ENCODE data around the gene SRPRA. TPM values are rescaled to one million over a fixed set of nuclear protein-coding genes. Genes with fewer than 3 reads are reported as not detected.

The SRPRA gene
- total RNA-seq, 1 donor, result 102 TPM

DNA sequence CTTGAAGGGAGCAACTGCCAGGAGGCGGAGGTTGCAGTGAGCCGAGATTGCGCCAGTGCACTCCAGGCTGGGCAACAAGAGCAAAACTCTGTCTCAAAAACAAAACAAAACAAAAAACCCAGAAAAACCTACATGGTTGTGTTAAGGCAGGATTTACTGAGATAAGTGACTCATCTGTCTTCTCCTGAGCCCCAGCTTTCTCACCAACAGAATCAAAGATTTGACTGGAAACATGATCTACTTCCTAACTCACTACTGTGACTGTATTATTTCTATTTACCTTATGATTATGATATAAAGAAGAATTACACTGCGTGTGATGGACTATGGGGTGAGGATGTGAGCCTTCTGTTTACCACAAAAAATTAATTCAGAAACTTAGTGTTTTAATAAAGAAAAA, 35.3 kb downstream of the SRPRA start:
- TF ChIP-seq, protein P1, sequence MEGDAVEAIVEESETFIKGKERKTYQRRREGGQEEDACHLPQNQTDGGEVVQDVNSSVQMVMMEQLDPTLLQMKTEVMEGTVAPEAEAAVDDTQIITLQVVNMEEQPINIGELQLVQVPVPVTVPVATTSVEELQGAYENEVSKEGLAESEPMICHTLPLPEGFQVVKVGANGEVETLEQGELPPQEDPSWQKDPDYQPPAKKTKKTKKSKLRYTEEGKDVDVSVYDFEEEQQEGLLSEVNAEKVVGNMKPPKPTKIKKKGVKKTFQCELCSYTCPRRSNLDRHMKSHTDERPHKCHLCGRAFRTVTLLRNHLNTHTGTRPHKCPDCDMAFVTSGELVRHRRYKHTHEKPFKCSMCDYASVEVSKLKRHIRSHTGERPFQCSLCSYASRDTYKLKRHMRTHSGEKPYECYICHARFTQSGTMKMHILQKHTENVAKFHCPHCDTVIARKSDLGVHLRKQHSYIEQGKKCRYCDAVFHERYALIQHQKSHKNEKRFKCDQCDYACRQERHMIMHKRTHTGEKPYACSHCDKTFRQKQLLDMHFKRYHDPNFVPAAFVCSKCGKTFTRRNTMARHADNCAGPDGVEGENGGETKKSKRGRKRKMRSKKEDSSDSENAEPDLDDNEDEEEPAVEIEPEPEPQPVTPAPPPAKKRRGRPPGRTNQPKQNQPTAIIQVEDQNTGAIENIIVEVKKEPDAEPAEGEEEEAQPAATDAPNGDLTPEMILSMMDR (IDR thresholded peaks at IDR 0.05; ENCODE audit: insufficient read depth, low read depth, low read length), result no peak
- no peak overlapping the region for H3K4me3 ChIP-seq (ENCODE audit: low read depth, low read length)
- DNase-seq (ENCODE audit: low read depth), result peak; percentile 21

DNA sequence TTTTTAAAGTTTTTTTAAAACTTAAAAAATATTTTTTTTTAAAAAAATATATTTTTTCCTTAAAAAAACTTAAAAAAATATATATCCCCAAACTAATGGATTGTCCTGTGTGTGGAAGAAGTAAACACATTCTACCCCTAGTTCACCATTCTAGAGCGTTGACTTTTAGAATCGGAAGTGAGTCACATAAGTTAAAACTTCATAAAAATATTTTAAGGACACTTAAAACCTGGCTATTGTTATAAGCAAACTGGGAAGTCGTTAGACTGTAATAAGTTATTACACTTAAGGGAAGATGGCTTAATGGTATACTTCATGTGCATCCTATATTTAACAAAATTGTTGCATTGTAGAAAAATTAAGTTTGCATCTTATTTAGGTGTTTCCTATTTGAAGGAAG, 36.0 kb downstream of the SRPRA start:
- H3K4me3 ChIP-seq (ENCODE audit: low read depth, low read length), result no peak overlapping the region
- TF ChIP-seq, protein P1 (IDR thresholded peaks at IDR 0.05; ENCODE audit: insufficient read depth, low read depth, low read length), result no peak
- DNase-seq (ENCODE audit: low read depth), result no peak

DNA sequence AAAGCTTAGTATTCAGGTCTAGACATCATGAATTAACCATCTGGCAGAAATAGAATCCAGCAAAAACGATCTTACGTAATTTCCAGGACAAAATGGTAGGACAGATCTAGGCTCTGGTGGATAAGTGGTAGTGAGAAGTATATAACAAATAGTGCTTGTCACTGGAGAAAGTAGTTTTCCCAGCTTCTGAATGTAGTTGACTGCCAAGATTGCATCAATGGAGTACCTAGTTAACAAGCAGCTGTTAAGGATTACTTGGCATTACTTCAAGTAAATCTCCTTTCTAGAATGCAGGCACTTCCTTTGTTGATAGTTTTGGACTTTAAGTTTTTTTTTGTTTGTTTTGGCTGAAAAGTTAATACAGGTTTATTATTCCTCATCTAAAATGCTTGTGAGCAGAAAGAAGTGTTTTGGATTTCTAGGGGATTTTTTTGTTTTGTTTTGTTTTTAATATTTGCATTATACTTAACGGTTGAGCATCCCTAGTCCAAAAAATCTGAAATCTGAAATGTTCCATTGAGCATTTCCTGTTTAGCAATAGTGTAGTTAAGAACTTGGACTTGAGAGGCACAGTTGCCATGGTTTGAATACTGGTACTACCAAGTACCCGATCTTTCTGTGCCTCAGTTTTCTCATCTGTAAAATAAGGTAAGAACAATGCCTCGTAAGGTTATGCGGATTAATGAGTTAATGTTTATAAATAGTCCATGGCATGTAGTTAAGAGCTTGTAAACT, 36.8 kb downstream of the SRPRA start:
- peak; percentile 90 for DNase-seq (ENCODE audit: low read depth)
- TF ChIP-seq, protein P1 (IDR thresholded peaks at IDR 0.05; ENCODE audit: insufficient read depth, low read depth, low read length), result no peak
- H3K4me3 ChIP-seq (ENCODE audit: low read depth, low read length), result no peak overlapping the region

DNA sequence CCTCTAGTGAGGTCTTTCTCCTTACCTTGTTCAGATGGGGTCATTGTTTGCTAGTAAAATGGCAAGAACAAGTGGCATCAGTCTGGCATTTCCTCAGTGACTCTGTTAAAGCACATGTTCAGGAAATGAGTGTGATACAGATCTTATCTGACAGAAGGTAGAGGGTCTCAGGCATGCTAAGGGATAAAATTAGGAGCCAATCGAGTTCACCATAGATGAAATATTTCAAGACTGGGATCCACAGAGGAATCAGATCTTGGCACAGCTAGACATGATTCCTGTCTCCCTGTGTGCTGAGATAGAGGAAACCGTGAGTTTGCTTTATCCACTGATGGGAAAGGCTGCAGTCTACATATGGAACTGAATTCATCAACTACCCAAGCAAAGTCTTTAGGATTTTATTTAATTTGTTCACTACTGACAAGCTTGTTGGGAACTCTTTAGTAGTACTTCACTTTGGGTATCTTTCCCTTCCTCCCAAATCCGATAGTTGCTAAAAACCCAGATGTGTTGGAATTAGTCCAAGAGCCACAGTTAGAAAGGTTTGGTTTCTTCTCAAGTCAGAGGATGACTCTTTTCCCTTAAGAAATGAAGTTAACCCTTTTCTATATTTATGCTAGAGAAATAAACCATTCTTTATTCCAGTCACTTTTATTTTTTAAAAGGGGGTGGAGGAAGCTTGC, 38.7 kb downstream of the SRPRA start:
- no peak overlapping the region for H3K4me3 ChIP-seq (ENCODE audit: low read depth, low read length)
- DNase-seq (ENCODE audit: low read depth), result peak; percentile 28
- TF ChIP-seq, protein P1 (IDR thresholded peaks at IDR 0.05; ENCODE audit: insufficient read depth, low read depth, low read length), result no peak

DNA sequence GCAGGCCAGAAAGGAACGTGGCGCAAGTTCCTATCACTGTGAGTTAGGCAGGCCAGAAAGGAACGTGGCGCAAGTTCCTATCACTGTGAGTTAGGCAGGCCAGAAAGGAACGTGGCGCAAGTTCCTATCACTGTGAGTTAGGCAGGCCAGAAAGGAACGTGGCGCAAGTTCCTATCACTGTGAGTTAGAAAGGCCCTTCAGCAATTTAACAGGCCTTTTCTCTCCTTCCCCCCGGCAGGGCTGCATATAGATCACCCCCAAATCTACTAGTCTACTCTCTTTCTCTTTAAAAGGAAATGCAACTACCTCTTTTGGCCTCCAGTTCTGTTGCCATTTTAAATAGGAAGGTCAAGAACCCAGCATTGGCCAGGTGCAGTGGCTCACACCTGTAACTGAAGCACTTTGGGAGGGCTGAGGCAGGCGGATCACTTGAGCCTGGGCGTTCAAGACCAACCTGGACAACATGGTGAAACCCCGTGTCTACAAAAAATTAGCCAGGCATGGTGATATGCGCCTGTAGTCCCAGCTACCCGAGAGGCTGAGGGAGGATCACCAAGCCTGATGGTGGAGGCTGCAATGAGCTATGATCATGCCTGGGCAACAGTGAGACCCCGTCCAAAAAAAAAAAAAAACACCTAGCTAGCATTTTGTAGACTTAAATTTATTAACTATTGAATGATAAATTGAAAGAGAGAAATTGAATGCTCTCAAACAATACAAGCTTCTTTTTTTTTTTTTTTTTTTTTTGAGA, 42.2 kb downstream of the SRPRA start:
- TF ChIP-seq, protein P1 (IDR thresholded peaks at IDR 0.05; ENCODE audit: insufficient read depth, low read depth, low read length), result no peak
- no peak for DNase-seq (ENCODE audit: low read depth)
- no peak overlapping the region for H3K4me3 ChIP-seq (ENCODE audit: low read depth, low read length)

DNA sequence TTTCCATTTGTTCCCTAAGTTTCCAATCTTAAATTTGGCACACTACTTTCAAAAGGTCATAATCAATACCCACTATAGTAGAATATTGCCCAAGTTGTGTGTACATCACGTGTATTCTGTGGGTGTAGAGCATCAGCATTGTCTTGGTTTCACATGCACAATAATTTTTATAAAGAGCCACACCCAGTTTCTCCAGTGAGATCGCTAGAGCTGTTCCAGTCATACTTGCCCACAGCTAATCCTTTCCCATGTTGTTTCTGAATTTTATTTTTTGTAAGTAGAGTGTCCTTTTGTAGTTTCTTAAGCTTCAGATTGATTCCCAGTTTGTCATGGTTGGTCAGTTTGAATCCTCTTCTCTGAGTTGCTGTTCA, 43.4 kb downstream of the SRPRA start:
- TF ChIP-seq, protein P1 (IDR thresholded peaks at IDR 0.05; ENCODE audit: insufficient read depth, low read depth, low read length), result no peak
- no peak overlapping the region for H3K4me3 ChIP-seq (ENCODE audit: low read depth, low read length)
- no peak for DNase-seq (ENCODE audit: low read depth)
